Liver (tissue), 9 donors: ENCODE measurements around the gene SPDEF. TPM values are rescaled to one million over a fixed set of nuclear protein-coding genes. Genes with fewer than 3 reads are reported as not detected.

Source experiments
- DNase-seq: peaks from one replicate; pipeline ENCODE4 v3.0.0-alpha.2; 2017; ENCODE audit warnings: low spot score
- H3K27ac ChIP-seq, 2 donors: one replicate each; pipeline ENCODE4 v1.7.0; 2013; ENCODE audit warnings: inconsistent platforms in 2 of 2, low read length in 2 of 2, control low read depth in 1 of 2, low read depth in 1 of 2, mild to moderate bottlenecking in 1 of 2
- H3K27me3 ChIP-seq, 4 donors: one replicate each; pipeline versions ENCODE4 v1.6.1 to v1.7.0; 2013; ENCODE audit warnings: low read length in 3 of 4, inconsistent platforms in 1 of 4, mild to moderate bottlenecking in 1 of 4, moderate library complexity in 1 of 4; ENCODE audit not compliant: control insufficient read depth in 4 of 4, insufficient read depth in 4 of 4
- H3K36me3 ChIP-seq, 4 donors: one replicate each; pipeline versions ENCODE4 v1.6.1 to v1.7.0; 2013; ENCODE audit warnings: low read length in 3 of 4, mild to moderate bottlenecking in 3 of 4, low read depth in 1 of 4, moderate library complexity in 1 of 4; ENCODE audit not compliant: control insufficient read depth in 4 of 4, insufficient read depth in 3 of 4
- H3K4me1 ChIP-seq, 4 donors: one replicate each; pipeline versions ENCODE4 v1.6.1 to v1.7.0; 2013; ENCODE audit warnings: low read length in 3 of 4, mild to moderate bottlenecking in 3 of 4, moderate library complexity in 1 of 4; ENCODE audit not compliant: control insufficient read depth in 4 of 4, insufficient read depth in 4 of 4
- H3K4me3 ChIP-seq, 3 donors: one replicate each; pipeline versions ENCODE4 v1.6.1 to v1.7.0; 2013; ENCODE audit warnings: low read length in 3 of 3, control low read depth in 1 of 3, low read depth in 1 of 3, mild to moderate bottlenecking in 1 of 3
- H3K9ac ChIP-seq, 2 donors: one replicate each; pipeline ENCODE4 v1.7.0; 2013; ENCODE audit warnings: low read length in 2 of 2, mild to moderate bottlenecking in 2 of 2, moderate library complexity in 2 of 2, control low read depth in 1 of 2, low read depth in 1 of 2
- H3K9me3 ChIP-seq, 4 donors: one replicate each; pipeline versions ENCODE4 v1.6.1 to v1.7.0; 2013; ENCODE audit warnings: low read length in 3 of 4; ENCODE audit not compliant: control insufficient read depth in 4 of 4
- ATF3 ChIP-seq: IDR thresholded peaks from 2 replicates; pipeline ENCODE4 v1.6.1; 2016; ENCODE audit warnings: antibody characterized with exemption
- CTCF ChIP-seq: fragments of 150-350 bp; IDR thresholded peaks from 2 replicates; pipeline ENCODE4 v1.5.1; 2017; ENCODE audit warnings: improper control_type of control experiment, low read depth, low read length; ENCODE audit not compliant: missing input control
- FOXA2 ChIP-seq: IDR thresholded peaks from 2 replicates; pipeline ENCODE4 v1.6.1; 2016; ENCODE audit warnings: antibody characterized with exemption
- GABPA ChIP-seq, 2 donors: IDR thresholded peaks in 1 of 2; conservative IDR thresholded peaks in 1 of 2; 2 replicates each; pipeline ENCODE4 v1.6.1; 2016; ENCODE audit warnings: antibody characterized with exemption in 2 of 2, mild to moderate bottlenecking in 1 of 2, moderate library complexity in 1 of 2
- HNF4A ChIP-seq, 2 donors: conservative IDR thresholded peaks; 2 replicates each; pipeline ENCODE4 v1.6.1; 2016; ENCODE audit warnings: antibody characterized with exemption in 2 of 2, mild to moderate bottlenecking in 2 of 2
- HNF4G ChIP-seq: IDR thresholded peaks from 2 replicates; pipeline ENCODE4 v1.6.1; 2016; ENCODE audit warnings: antibody characterized with exemption
- JUND ChIP-seq, 2 donors: IDR thresholded peaks; 2 replicates each; pipeline ENCODE4 v1.6.1; 2016; ENCODE audit warnings: antibody characterized with exemption in 2 of 2
- MAX ChIP-seq: IDR thresholded peaks from 2 replicates; pipeline ENCODE4 v1.6.1; 2016; ENCODE audit warnings: antibody characterized with exemption
- NR2F2 ChIP-seq: IDR thresholded peaks from 2 replicates; pipeline ENCODE4 v1.6.1; 2016; ENCODE audit warnings: antibody characterized with exemption
- RAD21 ChIP-seq, 2 donors: IDR thresholded peaks; 2 replicates each; pipeline ENCODE4 v1.6.1; 2016; ENCODE audit warnings: antibody characterized with exemption in 2 of 2, mild to moderate bottlenecking in 2 of 2
- REST ChIP-seq: IDR thresholded peaks from 2 replicates; pipeline ENCODE4 v1.6.1; 2016; ENCODE audit warnings: antibody characterized with exemption, mild to moderate bottlenecking
- RXRA ChIP-seq, 2 donors: IDR thresholded peaks; 2 replicates each; pipeline ENCODE4 v1.6.1; 2017 to 2018; ENCODE audit warnings: antibody characterized with exemption in 2 of 2, mild to moderate bottlenecking in 1 of 2
- SP1 ChIP-seq: IDR thresholded peaks from 2 replicates; pipeline ENCODE4 v1.6.1; 2018; ENCODE audit warnings: antibody characterized with exemption, mild to moderate bottlenecking
- TAF1 ChIP-seq: conservative IDR thresholded peaks from 2 replicates; pipeline ENCODE4 v1.6.1; 2016; ENCODE audit warnings: antibody characterized with exemption, mild to moderate bottlenecking
- YY1 ChIP-seq: IDR thresholded peaks from 2 replicates; pipeline ENCODE4 v1.6.1; 2016; ENCODE audit warnings: antibody characterized with exemption, mild to moderate bottlenecking
- ZBTB33 ChIP-seq: IDR thresholded peaks from 2 replicates; pipeline ENCODE4 v1.6.1; 2016; ENCODE audit warnings: antibody characterized with exemption
- WGBS: extraction: QIAGEN DNeasy Blood & Tissue Kit; methylation state at CpG from one replicate; pipeline ENCODE4 v1.1.7; 2013; 5-methylcytosine and 5-hydroxymethylcytosine counted together
- polyA plus RNA-seq, 2 donors: library from polyadenylated mRNA; stranded (reverse) in 1 of 2; unstranded in 1 of 2; fragments of 200-250 nt in 1 of 2; fragments of >200 nt in 1 of 2; fragmentation: Nextera tagmentation in 1 of 2; extraction: Ambion mirVana in 1 of 2; gene quantifications; one replicate each; pipeline versions ENCODE4 v1.2.1 to v1.2.3, GENCODE V29; 2013 to 2015
- total RNA-seq, 2 donors: library from RNA; depleted of rRNA; stranded (reverse); fragments of >200 nt; gene quantifications; one replicate each; pipeline ENCODE4 v1.2.3, GENCODE V29; 2014
- donor health status: healthy.
- donor health status: healthy.
- donor health status: healthy.
- donor health status: healthy.
- donor health status: healthy.

Gene SPDEF
- total and polyA plus RNA-seq, 4 donors = 0.05 to 0.09 TPM; not detected in 2

GRCh38 chr6:34570066-34570833 is 14.1 kb upstream of the SPDEF start:
- Histone ChIP-seq H3K27ac (no peak overlapping the region), H3K27me3 (no peaks in the 10 kb centered on the region), H3K9ac (no peak overlapping the region), H3K9me3 (no peaks in the 10 kb centered on the region), H3K4me1 (peaks cover 0 to 8% (median 7%) of the 10 kb centered on the region in 4 donors), H3K36me3 (no peaks in the 10 kb centered on the region), H3K4me3 (no peak overlapping the region)
- DNase-seq = no peak
- 68% methylated on average over 21 of the region's 21 CpGs for WGBS
- TF ChIP-seq CTCF (no peak), REST (no peak), HNF4G (no peak), NR2F2 (no peak), ATF3 (no peak), YY1 (no peak), ZBTB33 (no peak), JUND (IDR thresholded peaks at IDR 0.05) (no peak), RAD21 (IDR thresholded peaks at IDR 0.05) (no peak), SP1 (no peak), HNF4A (conservative IDR thresholded peaks at IDR 0.05) (no peak), TAF1 (no peak), FOXA2 (no peak)

- H3K36me3 ChIP-seq = no peaks in the 10 kb centered on the region
- no peak overlapping the region for H3K9ac ChIP-seq
- no peak for TF ChIP-seq ZBTB33
- no peak for TF ChIP-seq SP1
- no peak for TF ChIP-seq JUND (IDR thresholded peaks at IDR 0.05)
- TF ChIP-seq TAF1 = no peak
- no peak for TF ChIP-seq HNF4A (conservative IDR thresholded peaks at IDR 0.05)
- TF ChIP-seq MAX = no peak
- TF ChIP-seq RXRA (IDR thresholded peaks at IDR 0.05) = no peak
- no peak for TF ChIP-seq GABPA (IDR thresholded peaks at IDR 0.05 in 1 of 2, conservative IDR thresholded peaks at IDR 0.05 in 1 of 2)
- no peak for TF ChIP-seq ATF3
- H3K4me3 ChIP-seq = no peak overlapping the region
- DNase-seq = no peak
- 70% methylated on average over 5 of the region's 5 CpGs for WGBS
- H3K27me3 ChIP-seq = no peaks in the 10 kb centered on the region
- H3K9me3 ChIP-seq = no peaks in the 10 kb centered on the region
- peaks cover 0 to 7% (median 6%) of the 10 kb centered on the region in 4 donors for H3K4me1 ChIP-seq
- H3K27ac ChIP-seq = no peak overlapping the region
Measured at GRCh38 chr6:34569361-34569973, 13.3 kb upstream of the SPDEF start.
